Epidermal melanocyte (primary cell): ENCODE measurements around the gene TACC2.
A peak's percentile ranks its signal among the peaks of the same experiment; 100 is the strongest.
"Not testable (repeated sequence)": the region's sequence is repeated elsewhere in the genome, so short reads cannot be mapped to it uniquely, and the experiment has no call there.

Experiments used
- DNase-seq: peaks from one replicate; pipeline ENCODE4 v3.0.0; 2011; ENCODE audit warnings: low spot score; ENCODE audit not compliant: insufficient read length

The TACC2 gene

GRCh38 chr10:122022276-122022675 is 33.3 kb downstream of the TACC2 start:
- DNase-seq, result no peak

GRCh38 chr10:122023257-122023656 is 34.3 kb downstream of the TACC2 start:
- DNase-seq, result not testable (repeated sequence)

- no peak for DNase-seq
These were observed 40.7 kb downstream of the TACC2 start for GRCh38 chr10:122029499-122030199.

- DNase-seq, result no peak
These were observed 41.2 kb downstream of the TACC2 start for GRCh38 chr10:122030200-122030552.

GRCh38 chr10:122033224-122033926 is 44.4 kb downstream of the TACC2 start:
- no peak for DNase-seq

- DNase-seq, result no peak
These were observed 45.3 kb downstream of the TACC2 start for GRCh38 chr10:122034149-122034756.

GRCh38 chr10:122040786-122041185 is 51.8 kb downstream of the TACC2 start:
- no peak for DNase-seq

GRCh38 chr10:122042836-122043235 is 53.9 kb downstream of the TACC2 start:
- no peak for DNase-seq

GRCh38 chr10:122044045-122044661 is 55.2 kb downstream of the TACC2 start:
- no peak for DNase-seq

GRCh38 chr10:122044713-122045112 is 55.8 kb downstream of the TACC2 start:
- no peak for DNase-seq

GRCh38 chr10:122045212-122045611 is 56.2 kb downstream of the TACC2 start:
- no peak for DNase-seq

- no peak for DNase-seq
These were observed 58.6 kb downstream of the TACC2 start for GRCh38 chr10:122047560-122047959.

- DNase-seq, result no peak
These were observed 60.1 kb downstream of the TACC2 start for GRCh38 chr10:122049076-122049475.

GRCh38 chr10:122050311-122050710 is 61.3 kb downstream of the TACC2 start:
- no peak for DNase-seq

- DNase-seq, result no peak
These were observed 61.8 kb downstream of the TACC2 start for GRCh38 chr10:122050811-122051210.

- DNase-seq, result peak; percentile 69
These were observed 62.8 kb downstream of the TACC2 start for GRCh38 chr10:122051609-122052385.

- no peak for DNase-seq
These were observed 63.7 kb downstream of the TACC2 start for GRCh38 chr10:122052701-122053100.

GRCh38 chr10:122053314-122053713 is 64.4 kb downstream of the TACC2 start:
- no peak for DNase-seq

GRCh38 chr10:122054048-122055025 is 65.4 kb downstream of the TACC2 start:
- DNase-seq, result no peak

GRCh38 chr10:122055252-122055651 is 66.3 kb downstream of the TACC2 start:
- no peak for DNase-seq
